Measurements from ENCODE around the gene AGO1.

DNA sequence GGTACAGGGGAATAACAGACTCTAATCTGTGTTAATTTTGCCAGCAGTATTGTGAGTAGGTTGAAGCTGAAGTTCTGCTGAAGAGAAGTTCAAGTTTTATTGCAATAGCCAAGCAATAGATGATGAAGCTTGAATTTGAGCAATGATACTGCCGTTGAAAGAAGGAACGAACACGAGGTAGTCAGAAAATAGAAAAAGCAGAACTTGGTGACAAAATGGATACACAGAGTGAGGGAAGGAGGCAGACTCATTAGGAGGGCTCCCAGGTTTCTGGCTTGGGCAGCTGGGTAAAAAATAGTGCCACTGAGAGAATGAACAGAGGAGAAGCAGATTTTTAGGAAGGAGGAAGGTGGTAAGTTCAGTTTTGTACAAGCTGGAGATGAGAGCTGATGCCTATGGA, 22.3 kb upstream of the AGO1 start:
- no peak for TF ChIP-seq POLR2A (IDR thresholded peaks at IDR 0.05)
- TF ChIP-seq, protein P1, sequence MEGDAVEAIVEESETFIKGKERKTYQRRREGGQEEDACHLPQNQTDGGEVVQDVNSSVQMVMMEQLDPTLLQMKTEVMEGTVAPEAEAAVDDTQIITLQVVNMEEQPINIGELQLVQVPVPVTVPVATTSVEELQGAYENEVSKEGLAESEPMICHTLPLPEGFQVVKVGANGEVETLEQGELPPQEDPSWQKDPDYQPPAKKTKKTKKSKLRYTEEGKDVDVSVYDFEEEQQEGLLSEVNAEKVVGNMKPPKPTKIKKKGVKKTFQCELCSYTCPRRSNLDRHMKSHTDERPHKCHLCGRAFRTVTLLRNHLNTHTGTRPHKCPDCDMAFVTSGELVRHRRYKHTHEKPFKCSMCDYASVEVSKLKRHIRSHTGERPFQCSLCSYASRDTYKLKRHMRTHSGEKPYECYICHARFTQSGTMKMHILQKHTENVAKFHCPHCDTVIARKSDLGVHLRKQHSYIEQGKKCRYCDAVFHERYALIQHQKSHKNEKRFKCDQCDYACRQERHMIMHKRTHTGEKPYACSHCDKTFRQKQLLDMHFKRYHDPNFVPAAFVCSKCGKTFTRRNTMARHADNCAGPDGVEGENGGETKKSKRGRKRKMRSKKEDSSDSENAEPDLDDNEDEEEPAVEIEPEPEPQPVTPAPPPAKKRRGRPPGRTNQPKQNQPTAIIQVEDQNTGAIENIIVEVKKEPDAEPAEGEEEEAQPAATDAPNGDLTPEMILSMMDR (IDR thresholded peaks at IDR 0.05 in 4 of 5, conservative IDR thresholded peaks at IDR 0.05 in 1 of 5): no peak

All from gastrocnemius medialis (tissue), 4 donors.